ENCODE measurements around the gene HS6ST2. TPM values are rescaled to one million over a fixed set of nuclear protein-coding genes. Genes with fewer than 3 reads are reported as not detected.

Gene HS6ST2
- polyA plus RNA-seq, 3 donors from 2014 or later, result 0.27 TPM; not detected in 2

- DNase-seq, result no peak
- peaks cover 0 to 8% (median under 1%) of the 10 kb centered on the region in 6 donors for H3K9me3 Mint-ChIP-seq
- H3K4me1 Mint-ChIP-seq, result no peaks in the 10 kb centered on the region
- H3K27ac Mint-ChIP-seq, result no peak overlapping the region
- H3K27me3 Mint-ChIP-seq (ENCODE audit: low read depth in 3 of 3), result peaks cover 1 to 6% (median 3%) of the 10 kb centered on the region in 3 donors
- no peak overlapping the region for H3K4me3 Mint-ChIP-seq
- H3K36me3 Mint-ChIP-seq, result no peaks in the 10 kb centered on the region
Measured at GRCh38 chrX:132718431-132718958, 239.9 kb downstream of the HS6ST2 start.

- H3K4me1 Mint-ChIP-seq, result no peaks in the 10 kb centered on the region
- H3K36me3 Mint-ChIP-seq, result no peaks in the 10 kb centered on the region
- H3K4me3 Mint-ChIP-seq, result no peak overlapping the region
- H3K9me3 Mint-ChIP-seq, result peaks cover 0 to 8% (median under 1%) of the 10 kb centered on the region in 6 donors
- peaks cover 0 to 8% (median 3%) of the 10 kb centered on the region in 3 donors for H3K27me3 Mint-ChIP-seq (ENCODE audit: low read depth in 3 of 3)
- H3K27ac Mint-ChIP-seq, result no peak overlapping the region
- no peak for DNase-seq
Measured at GRCh38 chrX:132716006-132716405, 242.4 kb downstream of the HS6ST2 start.

- Mint-ChIP-seq H3K9me3 (no peaks in the 10 kb centered on the region), H3K27ac (no peak overlapping the region), H3K4me3 (no peak overlapping the region), H3K27me3 (ENCODE audit: low read depth in 3 of 3) (peaks cover 0 to 9% (median 3%) of the 10 kb centered on the region in 3 donors), H3K36me3 (no peaks in the 10 kb centered on the region), H3K4me1 (no peaks in the 10 kb centered on the region)
- DNase-seq, result no peak
Measured at GRCh38 chrX:132714913-132715312, 243.5 kb downstream of the HS6ST2 start.

GRCh38 chrX:132712350-132712749 is 246.1 kb downstream of the HS6ST2 start:
- Mint-ChIP-seq H3K9me3 (no peaks in the 10 kb centered on the region), H3K27ac (no peak overlapping the region), H3K36me3 (no peaks in the 10 kb centered on the region), H3K27me3 (ENCODE audit: low read depth in 3 of 3) (peaks cover 2 to 14% (median 4%) of the 10 kb centered on the region in 3 donors), H3K4me1 (no peaks in the 10 kb centered on the region), H3K4me3 (no peak overlapping the region)
- DNase-seq, result no peak

GRCh38 chrX:132710656-132711155 is 247.7 kb downstream of the HS6ST2 start:
- no peaks in the 10 kb centered on the region for H3K9me3 Mint-ChIP-seq
- H3K27ac Mint-ChIP-seq, result no peak overlapping the region

GRCh38 chrX:132708529-132708928 is 249.9 kb downstream of the HS6ST2 start:
- H3K27me3 Mint-ChIP-seq (ENCODE audit: low read depth in 3 of 3), result peaks cover 5 to 14% (median 5%) of the 10 kb centered on the region in 3 donors
- H3K27ac Mint-ChIP-seq, result no peak overlapping the region
- H3K4me3 Mint-ChIP-seq, result no peak overlapping the region

More at GRCh38 chrX:132710656-132711155, 247.7 kb downstream of the HS6ST2 start:
- Mint-ChIP-seq H3K36me3 (no peaks in the 10 kb centered on the region), H3K4me1 (no peaks in the 10 kb centered on the region), H3K27me3 (ENCODE audit: low read depth in 3 of 3) (peaks cover 4 to 13% (median 5%) of the 10 kb centered on the region in 3 donors), H3K4me3 (no peak overlapping the region)
- no peak for DNase-seq

GRCh38 chrX:132704769-132705168 is 253.7 kb downstream of the HS6ST2 start:
- H3K36me3 Mint-ChIP-seq, result peaks cover 0 to 3% (median 0%) of the 10 kb centered on the region in 3 donors
- no peak overlapping the region for H3K4me3 Mint-ChIP-seq

More at GRCh38 chrX:132708529-132708928, 249.9 kb downstream of the HS6ST2 start:
- no peaks in the 10 kb centered on the region for H3K36me3 Mint-ChIP-seq
- H3K4me1 Mint-ChIP-seq, result no peaks in the 10 kb centered on the region
- H3K9me3 Mint-ChIP-seq, result no peaks in the 10 kb centered on the region
- DNase-seq, result no peak

GRCh38 chrX:132694382-132694781 is 264.0 kb downstream of the HS6ST2 start:
- DNase-seq, result no peak
- H3K27ac Mint-ChIP-seq, result no peak overlapping the region
- H3K9me3 Mint-ChIP-seq, result no peaks in the 10 kb centered on the region
- peaks cover 13 to 25% (median 24%) of the 10 kb centered on the region in 3 donors for H3K27me3 Mint-ChIP-seq (ENCODE audit: low read depth in 3 of 3)
- peaks cover 17 to 19% of the 10 kb centered on the region in 2 donors for H3K4me1 Mint-ChIP-seq
- H3K36me3 Mint-ChIP-seq, result no peaks in the 10 kb centered on the region
- no peak overlapping the region for H3K4me3 Mint-ChIP-seq

More at GRCh38 chrX:132704769-132705168, 253.7 kb downstream of the HS6ST2 start:
- no peak overlapping the region for H3K27ac Mint-ChIP-seq
- peaks cover 0 to 1% (median 0%) of the 10 kb centered on the region in 6 donors for H3K9me3 Mint-ChIP-seq
- DNase-seq, result no peak
- H3K27me3 Mint-ChIP-seq (ENCODE audit: low read depth in 3 of 3), result peaks cover 5 to 11% (median 5%) of the 10 kb centered on the region in 3 donors
- no peaks in the 10 kb centered on the region for H3K4me1 Mint-ChIP-seq

GRCh38 chrX:132692526-132692925 is 265.9 kb downstream of the HS6ST2 start:
- peak overlapping the region in 1 of 5 donors; percentile 18 for H3K4me3 Mint-ChIP-seq
- no peak overlapping the region for H3K27ac Mint-ChIP-seq
- H3K4me1 Mint-ChIP-seq, result peaks cover 17 to 19% of the 10 kb centered on the region in 2 donors
- peaks cover 13 to 25% (median 20%) of the 10 kb centered on the region in 3 donors for H3K27me3 Mint-ChIP-seq (ENCODE audit: low read depth in 3 of 3)
- no peak for DNase-seq
- H3K9me3 Mint-ChIP-seq, result no peaks in the 10 kb centered on the region
- no peaks in the 10 kb centered on the region for H3K36me3 Mint-ChIP-seq

- Mint-ChIP-seq H3K4me3 (no peak overlapping the region), H3K36me3 (no peaks in the 10 kb centered on the region), H3K27ac (no peak overlapping the region), H3K27me3 (ENCODE audit: low read depth in 3 of 3) (peaks cover 16 to 25% (median 21%) of the 10 kb centered on the region in 3 donors), H3K4me1 (peaks cover 17 to 19% of the 10 kb centered on the region in 2 donors), H3K9me3 (no peaks in the 10 kb centered on the region)
- no peak for DNase-seq
Measured at GRCh38 chrX:132692066-132692465, 266.4 kb downstream of the HS6ST2 start.

- peaks cover 17 to 19% of the 10 kb centered on the region in 2 donors for H3K4me1 Mint-ChIP-seq
- H3K9me3 Mint-ChIP-seq, result no peaks in the 10 kb centered on the region
- H3K36me3 Mint-ChIP-seq, result no peaks in the 10 kb centered on the region
- DNase-seq, result no peak
- H3K27me3 Mint-ChIP-seq (ENCODE audit: low read depth in 3 of 3), result peaks cover 15 to 25% (median 17%) of the 10 kb centered on the region in 3 donors
- H3K4me3 Mint-ChIP-seq, result no peak overlapping the region
- H3K27ac Mint-ChIP-seq, result no peak overlapping the region
Measured at GRCh38 chrX:132689612-132690563, 268.5 kb downstream of the HS6ST2 start.

- DNase-seq, result no peak
- H3K27ac Mint-ChIP-seq, result no peak overlapping the region
- peaks cover 0 to 2% (median 0%) of the 10 kb centered on the region in 3 donors for H3K36me3 Mint-ChIP-seq
- no peak overlapping the region for H3K4me3 Mint-ChIP-seq
- H3K27me3 Mint-ChIP-seq (ENCODE audit: low read depth in 3 of 3), result peaks cover 0 to 17% (median 9%) of the 10 kb centered on the region in 3 donors
- H3K9me3 Mint-ChIP-seq, result no peaks in the 10 kb centered on the region
- H3K4me1 Mint-ChIP-seq, result no peaks in the 10 kb centered on the region
Measured at GRCh38 chrX:132685276-132685675, 273.2 kb downstream of the HS6ST2 start.

- peaks cover 0 to 14% (median 0%) of the 10 kb centered on the region in 3 donors for H3K27me3 Mint-ChIP-seq (ENCODE audit: low read depth in 3 of 3)
- peak overlapping the region; percentile 31 to 67 (median 66) for H3K4me3 Mint-ChIP-seq
- peak; percentile 45 to 48 (median 48) for DNase-seq
- H3K9me3 Mint-ChIP-seq, result peaks cover 0 to 6% (median 2%) of the 10 kb centered on the region in 6 donors
- peaks cover 0 to 6% (median 3%) of the 10 kb centered on the region in 3 donors for H3K36me3 Mint-ChIP-seq
- H3K27ac Mint-ChIP-seq, result peak overlapping the region; percentile 60 to 91 (median 84)
- peaks cover 28 to 29% of the 10 kb centered on the region in 2 donors for H3K4me1 Mint-ChIP-seq
Measured at GRCh38 chrX:132677233-132677716, 281.2 kb downstream of the HS6ST2 start.

All from immature natural killer cell (primary cell).